Measurements from ENCODE around the gene PDRG1.

DNA sequence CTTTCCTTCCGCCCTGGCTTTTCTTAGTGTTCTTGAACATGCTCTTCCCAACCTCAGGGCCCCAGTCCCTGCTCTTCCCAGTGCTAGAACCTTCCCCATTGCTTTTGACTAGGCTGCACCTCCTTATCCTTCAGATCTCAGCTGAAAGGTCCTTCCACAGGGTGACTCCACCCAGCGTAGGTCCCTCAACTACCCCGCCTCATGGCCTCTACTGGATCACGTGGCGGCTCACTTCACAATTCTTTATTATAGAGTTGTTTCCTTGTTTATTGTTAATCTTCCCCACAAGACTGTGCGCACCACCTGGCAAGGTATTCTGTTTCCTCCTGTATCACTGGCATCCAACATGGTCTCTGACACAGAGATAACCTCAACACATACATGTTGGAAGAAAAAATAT lies 50.2 kb downstream of the PDRG1 start:
- TF ChIP-seq, protein P1, sequence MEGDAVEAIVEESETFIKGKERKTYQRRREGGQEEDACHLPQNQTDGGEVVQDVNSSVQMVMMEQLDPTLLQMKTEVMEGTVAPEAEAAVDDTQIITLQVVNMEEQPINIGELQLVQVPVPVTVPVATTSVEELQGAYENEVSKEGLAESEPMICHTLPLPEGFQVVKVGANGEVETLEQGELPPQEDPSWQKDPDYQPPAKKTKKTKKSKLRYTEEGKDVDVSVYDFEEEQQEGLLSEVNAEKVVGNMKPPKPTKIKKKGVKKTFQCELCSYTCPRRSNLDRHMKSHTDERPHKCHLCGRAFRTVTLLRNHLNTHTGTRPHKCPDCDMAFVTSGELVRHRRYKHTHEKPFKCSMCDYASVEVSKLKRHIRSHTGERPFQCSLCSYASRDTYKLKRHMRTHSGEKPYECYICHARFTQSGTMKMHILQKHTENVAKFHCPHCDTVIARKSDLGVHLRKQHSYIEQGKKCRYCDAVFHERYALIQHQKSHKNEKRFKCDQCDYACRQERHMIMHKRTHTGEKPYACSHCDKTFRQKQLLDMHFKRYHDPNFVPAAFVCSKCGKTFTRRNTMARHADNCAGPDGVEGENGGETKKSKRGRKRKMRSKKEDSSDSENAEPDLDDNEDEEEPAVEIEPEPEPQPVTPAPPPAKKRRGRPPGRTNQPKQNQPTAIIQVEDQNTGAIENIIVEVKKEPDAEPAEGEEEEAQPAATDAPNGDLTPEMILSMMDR (IDR thresholded peaks at IDR 0.05): no peak
- TF ChIP-seq EZH2 (IDR thresholded peaks at IDR 0.05; ENCODE audit: borderline replicate concordance, insufficient read depth, low read depth, low read length, poor library complexity, severe bottlenecking): no peak
